ENCODE data around the gene CD52.
"Not testable (repeated sequence)": the region's sequence is repeated elsewhere in the genome, so short reads cannot be mapped to it uniquely, and the experiment has no call there.

The CD52 gene

GRCh38 chr1:26284597-26285347, 33.0 kb upstream of the CD52 start:
- peak; percentile 98 for DNase-seq

- no peak for DNase-seq
These were observed 32.2 kb upstream of the CD52 start for GRCh38 chr1:26285366-26286063.

DNA sequence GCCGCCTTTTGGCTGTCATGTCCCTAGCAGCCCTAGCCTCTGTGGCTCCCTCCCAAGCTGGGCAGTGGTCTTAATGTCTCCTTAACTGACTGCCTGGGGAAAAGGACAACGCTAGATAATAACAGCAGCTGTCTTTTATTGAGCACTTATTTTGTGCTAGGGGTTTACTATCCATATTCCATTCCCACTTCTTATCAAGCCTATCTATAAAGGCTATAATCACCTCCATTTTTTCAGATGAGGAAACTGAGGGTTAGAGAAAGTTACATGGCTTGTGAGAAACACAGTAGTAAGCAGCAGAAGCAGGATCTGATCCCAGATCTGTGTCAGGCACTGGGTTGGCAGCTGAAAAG, 31.7 kb upstream of the CD52 start:
- no peak for DNase-seq

GRCh38 chr1:26287033-26287711, 30.6 kb upstream of the CD52 start:
- peak; percentile 40 for DNase-seq

- no peak for DNase-seq
These were observed 29.9 kb upstream of the CD52 start for GRCh38 chr1:26287811-26288210.

- DNase-seq = peak; percentile 71 to 73
These were observed 29.3 kb upstream of the CD52 start for GRCh38 chr1:26288311-26288941.

DNA sequence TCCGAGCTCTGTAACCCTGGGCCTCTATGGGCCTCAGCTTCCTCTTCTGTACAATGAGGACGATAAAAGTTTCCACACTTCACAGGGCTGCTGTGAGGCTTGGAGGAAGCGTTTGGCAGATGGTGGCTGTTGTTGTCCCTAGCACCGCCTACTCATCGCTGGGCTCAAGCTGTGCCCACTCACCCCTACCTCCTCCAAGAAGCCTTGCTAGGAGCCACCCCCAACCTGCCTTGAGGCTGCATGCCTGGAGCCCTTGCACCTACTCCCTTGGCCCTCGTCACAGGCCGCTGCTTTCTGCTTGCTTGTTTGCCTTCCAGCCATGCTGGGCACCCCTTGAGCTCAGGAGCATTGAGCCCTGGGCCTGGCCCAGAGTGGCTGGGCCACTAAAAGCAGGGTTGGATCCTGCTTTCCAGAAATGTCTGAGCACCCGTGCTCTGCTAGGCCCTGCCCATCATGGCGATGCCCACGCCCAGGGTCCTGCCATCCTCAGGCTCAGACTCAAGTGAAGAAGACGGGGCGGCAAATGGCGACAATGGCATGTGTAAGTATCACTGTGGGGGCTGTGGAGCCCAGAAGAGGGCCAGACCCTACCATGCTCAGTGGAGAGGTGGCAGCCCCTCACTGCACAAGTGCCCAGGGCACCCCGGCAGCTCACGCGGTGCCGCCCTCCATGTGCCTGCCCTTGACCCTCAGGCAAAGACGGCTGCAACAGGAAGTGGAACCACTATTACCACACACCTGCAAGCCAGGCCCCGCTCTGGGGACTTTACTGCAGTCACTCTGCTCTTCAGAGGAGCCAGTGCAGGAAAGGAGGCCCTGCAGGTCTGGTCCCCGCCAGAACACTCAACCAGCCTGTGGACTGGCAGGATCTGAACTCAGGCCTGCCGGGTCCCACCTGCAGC, 28.3 kb upstream of the CD52 start:
- no peak for DNase-seq

DNA sequence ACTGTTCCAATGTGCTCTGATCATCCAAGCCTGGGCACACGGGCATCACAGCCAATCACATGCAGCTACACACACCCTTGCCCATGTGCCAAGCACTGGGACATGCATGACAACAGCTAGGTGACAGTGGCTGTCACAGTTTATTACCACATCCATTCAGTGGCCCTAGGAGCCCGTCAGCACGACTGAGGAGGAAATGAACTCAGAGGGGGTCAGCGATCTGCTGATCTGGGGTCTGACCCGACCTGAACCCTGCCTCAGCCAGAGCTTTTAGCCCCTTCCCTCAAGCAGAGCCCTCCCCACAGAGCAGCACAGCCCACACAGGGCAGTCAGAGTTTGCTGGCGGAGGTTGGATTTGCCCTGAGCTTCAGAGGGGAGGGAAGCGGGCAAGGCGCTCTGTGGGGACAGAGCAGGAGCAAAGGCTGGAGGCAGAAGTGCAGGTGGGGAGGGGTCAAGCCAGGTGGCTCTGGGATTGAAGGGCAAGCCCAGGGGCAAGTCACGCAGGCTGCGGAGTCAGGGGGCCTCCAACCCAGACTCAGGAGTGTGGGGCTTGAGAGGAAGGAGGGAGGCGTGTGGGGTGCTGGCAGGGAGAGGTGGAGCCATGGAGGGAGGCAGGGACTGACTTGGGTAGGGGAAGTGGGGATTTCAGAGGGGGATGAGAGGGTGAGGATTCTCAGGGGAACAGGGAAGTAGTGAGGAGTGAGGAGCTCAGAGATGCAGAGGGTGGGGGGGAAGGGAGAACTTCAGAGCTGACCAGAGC, 27.5 kb upstream of the CD52 start:
- DNase-seq = no peak

- no peak for DNase-seq
These were observed 26.9 kb upstream of the CD52 start for GRCh38 chr1:26290882-26291261.

- no peak for DNase-seq
These were observed 26.3 kb upstream of the CD52 start for GRCh38 chr1:26291433-26291832.

- DNase-seq = no peak
These were observed 25.8 kb upstream of the CD52 start for GRCh38 chr1:26291939-26292338.

GRCh38 chr1:26292735-26293134, 25.0 kb upstream of the CD52 start:
- DNase-seq = not testable (repeated sequence)

DNA sequence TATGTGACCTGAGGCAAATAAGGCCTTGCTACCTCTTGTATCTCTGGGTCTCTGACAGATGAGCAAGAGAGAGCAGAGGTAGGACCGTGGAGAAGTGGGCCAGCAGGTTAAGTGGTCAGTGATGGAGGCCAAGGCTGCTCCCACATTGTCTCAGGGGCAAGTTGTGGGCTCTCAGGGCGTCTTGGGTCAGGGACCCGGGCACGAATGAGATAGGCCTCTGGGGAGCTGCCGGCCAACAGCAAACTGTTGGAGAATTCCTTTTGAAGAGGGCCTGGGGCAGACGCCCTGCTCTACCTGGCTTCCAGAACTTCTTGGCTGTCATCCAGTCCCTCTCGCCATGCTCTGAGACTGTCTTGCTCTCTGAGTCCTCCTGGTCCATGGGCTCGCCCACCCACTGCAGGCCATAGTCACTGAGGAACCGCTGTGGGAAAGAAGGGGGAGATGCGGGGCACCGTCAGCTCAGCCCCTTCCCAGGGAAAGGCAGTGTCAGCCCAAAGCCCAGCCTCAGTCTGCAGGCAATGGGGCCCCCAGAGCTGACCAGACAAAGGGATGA, 23.8 kb upstream of the CD52 start:
- DNase-seq = no peak

- DNase-seq = no peak
These were observed 22.3 kb upstream of the CD52 start for GRCh38 chr1:26295194-26296138.

- DNase-seq = no peak
These were observed 21.3 kb upstream of the CD52 start for GRCh38 chr1:26296340-26297056.

- DNase-seq = no peak
These were observed 20.5 kb upstream of the CD52 start for GRCh38 chr1:26297057-26297790.

DNA sequence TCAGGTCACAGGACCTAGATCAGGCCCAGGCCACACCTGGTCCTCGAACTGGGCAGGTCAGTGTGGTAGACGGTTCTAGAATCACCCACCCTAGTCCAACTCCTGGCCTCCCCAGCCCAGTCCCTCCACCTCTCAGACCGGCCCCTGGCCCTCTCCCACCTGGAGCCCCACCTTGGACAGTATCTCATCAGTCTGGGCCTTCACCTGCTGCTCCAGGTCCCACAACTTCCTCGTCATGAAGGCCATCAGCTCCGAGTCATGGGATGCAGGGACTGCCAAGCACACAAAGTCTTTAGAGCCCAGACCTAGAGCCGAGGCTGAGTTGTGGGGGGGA, 20.0 kb upstream of the CD52 start:
- DNase-seq = no peak

DNA sequence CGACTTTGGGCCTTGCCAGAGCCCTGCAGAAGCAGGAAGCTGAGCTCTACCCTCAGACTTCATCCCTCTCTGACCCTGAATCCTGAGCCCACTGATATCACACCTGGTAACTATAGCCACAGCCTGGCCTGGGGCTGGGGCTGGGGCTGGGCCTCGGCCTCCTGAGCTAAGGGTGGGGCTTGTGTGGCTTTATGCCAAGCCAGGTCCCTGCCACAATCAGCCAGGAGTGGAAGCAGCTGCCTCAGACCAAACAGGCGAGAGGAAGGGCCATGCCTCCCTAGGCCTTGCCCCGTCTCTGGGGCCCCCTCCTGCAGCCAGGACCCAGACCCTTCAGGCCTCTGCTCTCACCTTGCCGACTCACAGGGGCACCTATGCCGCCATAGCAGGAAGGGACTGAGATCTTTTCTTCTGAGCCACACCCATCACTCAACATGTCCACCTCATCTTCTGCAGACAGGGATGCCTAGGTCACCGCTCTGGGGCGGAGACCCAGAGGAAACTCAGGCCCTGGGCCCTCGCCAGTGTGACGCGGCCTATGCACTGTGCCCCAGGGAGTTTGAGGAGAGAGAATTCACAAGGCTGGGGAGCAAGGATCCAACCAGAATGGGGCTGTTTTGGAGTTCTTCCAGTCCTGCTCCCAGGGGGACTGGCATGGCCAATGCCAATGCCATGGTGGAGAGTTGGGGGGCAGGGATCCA, 17.0 kb upstream of the CD52 start:
- DNase-seq = no peak
